ENCODE measurements around the gene NUP85. TPM values are rescaled to one million over a fixed set of nuclear protein-coding genes. Genes with fewer than 3 reads are reported as not detected.
A peak's percentile ranks its signal among the peaks of the same experiment; 100 is the strongest.

Gene NUP85
- total RNA-seq, 1 donor from 2014 or later, result 44.3 TPM

- H3K36me3 ChIP-seq (ENCODE audit: insufficient read depth, low read length), result peaks cover 9% of the 10 kb centered on the region
- H3K9ac ChIP-seq (ENCODE audit: low read length), result peak overlapping the region; percentile 92
- FAIRE-seq, result no peak
- no peaks in the 10 kb centered on the region for H3K9me3 ChIP-seq (ENCODE audit: insufficient read depth, low read depth, low read length)
- peak overlapping the region; percentile 72 for H3K4me3 ChIP-seq (ENCODE audit: insufficient read depth, low read depth, low read length)
- Mint-ChIP-seq H3K36me3 (ENCODE audit: low read depth, unreplicated experiment) (peaks cover 5% of the 10 kb centered on the region), H3K27ac (ENCODE audit: unreplicated experiment) (peak overlapping the region; percentile 47), H3K27me3 (ENCODE audit: low read depth, unreplicated experiment) (no peaks in the 10 kb centered on the region), H3K4me1 (ENCODE audit: low read depth, unreplicated experiment) (peaks cover 5% of the 10 kb centered on the region), H3K9me3 (ENCODE audit: unreplicated experiment) (no peaks in the 10 kb centered on the region), H3K4me3 (ENCODE audit: unreplicated experiment) (peak overlapping the region; percentile 81)
- peak overlapping the region; percentile 80 for H2AFZ ChIP-seq (ENCODE audit: low read depth, low read length)
- peaks cover 23% of the 10 kb centered on the region for H4K20me1 ChIP-seq (ENCODE audit: insufficient read depth, low read length)
- no peaks in the 10 kb centered on the region for H3K79me2 ChIP-seq (ENCODE audit: insufficient read depth, low read length)
- H3K4me2 ChIP-seq (ENCODE audit: low read length), result peak overlapping the region; percentile 93
- TF ChIP-seq EZH2 (IDR thresholded peaks at IDR 0.05; ENCODE audit: insufficient read depth, low read length) (no peak), CTCF (IDR thresholded peaks at IDR 0.05; ENCODE audit: insufficient read depth, low read depth, low read length) (peak; percentile 19)
- peak; percentile 62 for DNase-seq (ENCODE audit: low read depth)
- no peaks in the 10 kb centered on the region for H3K27me3 ChIP-seq (ENCODE audit: insufficient read depth, low read length)
- H3K27ac ChIP-seq (ENCODE audit: low read depth, low read length), result peak overlapping the region; percentile 70
- peaks cover 35% of the 10 kb centered on the region for H3K4me1 ChIP-seq (ENCODE audit: insufficient read depth, low read length)
These were observed 64.9 kb downstream of the NUP85 start for GRCh38 chr17:75270218-75270965.

- no peaks in the 10 kb centered on the region for H3K27me3 Mint-ChIP-seq (ENCODE audit: low read depth, unreplicated experiment)
- H3K4me3 Mint-ChIP-seq (ENCODE audit: unreplicated experiment), result peak within 1 kb of the TSS; percentile 81
- H3K36me3 Mint-ChIP-seq (ENCODE audit: low read depth, unreplicated experiment), result peaks cover 5% of the 10 kb centered on the region
- no peaks in the 10 kb centered on the region for H3K9me3 Mint-ChIP-seq (ENCODE audit: unreplicated experiment)
- FAIRE-seq (no peak), DNase-seq (ENCODE audit: low read depth) (no peak)
- peaks cover 5% of the 10 kb centered on the region for H3K4me1 Mint-ChIP-seq (ENCODE audit: low read depth, unreplicated experiment)
- Histone ChIP-seq H3K4me3 (ENCODE audit: insufficient read depth, low read depth, low read length) (peak within 1 kb of the TSS; percentile 72), H3K27me3 (ENCODE audit: insufficient read depth, low read length) (no peaks in the 10 kb centered on the region), H3K4me1 (ENCODE audit: insufficient read depth, low read length) (peaks cover 35% of the 10 kb centered on the region), H3K4me2 (ENCODE audit: low read length) (peak within 1 kb of the TSS; percentile 93), H3K79me2 (ENCODE audit: insufficient read depth, low read length) (no peaks in the 10 kb centered on the region), H4K20me1 (ENCODE audit: insufficient read depth, low read length) (peaks cover 19% of the 10 kb centered on the region), H3K27ac (ENCODE audit: low read depth, low read length) (peak within 1 kb of the TSS; percentile 70), H3K9ac (ENCODE audit: low read length) (peak within 1 kb of the TSS; percentile 92), H2AFZ (ENCODE audit: low read depth, low read length) (peak within 1 kb of the TSS; percentile 86), H3K9me3 (ENCODE audit: insufficient read depth, low read depth, low read length) (no peaks in the 10 kb centered on the region), H3K36me3 (ENCODE audit: insufficient read depth, low read length) (peaks cover 6% of the 10 kb centered on the region)
- no peak for TF ChIP-seq EZH2 (IDR thresholded peaks at IDR 0.05; ENCODE audit: insufficient read depth, low read length)
- no peak for TF ChIP-seq CTCF (IDR thresholded peaks at IDR 0.05; ENCODE audit: insufficient read depth, low read depth, low read length)
- H3K27ac Mint-ChIP-seq (ENCODE audit: unreplicated experiment), result peak within 1 kb of the TSS; percentile 47
These were observed 65.4 kb downstream of the NUP85 start, which contains the start of gene MIF4GD for GRCh38 chr17:75270966-75271232. Gene MIF4GD (minus strand): TSS chr17:75271231. CDS start chr17:75270195, 1,036 bp downstream.
